GM12878 (cell line): Measurements from ENCODE around the gene KIF6. TPM values are rescaled to one million over a fixed set of nuclear protein-coding genes. Genes with fewer than 3 reads are reported as not detected.

Experiments
- ATAC-seq: fragments of 200-7000 bp; cut with Tn5 transposase; 3 replicates; pipeline ENCODE4 v1.9.1; 2020; ENCODE audit warnings: mild to moderate bottlenecking, moderate library complexity
- BruUV-seq: library from RNA; stranded (reverse); fragments of 400-500 nt; replicated peaks from 2 replicates; lab custom pipeline; 2021; lab: Mats Ljungman, UMichigan
- CTCF ChIA-PET: fragments of 300-600 bp; sonication (Branson Sonifier 250); formaldehyde crosslinking; extraction: SDS; loops from one replicate; lab custom pipeline; 2021; ENCODE audit warnings: inconsistent platforms; lab: Yijun Ruan, JAX
- POLR2A ChIA-PET: fragments of 350-600 bp; formaldehyde crosslinking; extraction: SDS; loops from one replicate; lab custom pipeline; 2021; ENCODE audit warnings: inconsistent platforms; lab: Charles Lee
- RAD21 ChIA-PET: fragments of 300-600 bp; sonication (Branson Sonifier 250); formaldehyde crosslinking; loops from one replicate; lab custom pipeline; 2023; ENCODE audit warnings: antibody characterized with exemption; ENCODE audit not compliant: unreplicated experiment; lab: Charles Lee
- SMC1A ChIA-PET: fragments of 300-600 bp; sonication (Branson Sonifier 250); formaldehyde crosslinking; loops from one replicate; lab custom pipeline; 2023; ENCODE audit not compliant: unreplicated experiment, uncharacterized antibody; lab: Charles Lee
- DNase-seq: peaks from one replicate; pipeline ENCODE4 v3.0.0-alpha.2; 2011; ENCODE audit warnings: low read depth, low spot score
- FAIRE-seq: peaks from 3 replicates; lab custom pipeline; 2011; peaks lifted over from hg19 to GRCh38; lab: Jason Lieb, UNC
- H2AFZ ChIP-seq: 2 replicates; pipeline ENCODE4 v1.6.0; 2011; ENCODE audit warnings: low read depth, low read length, control low read depth; ENCODE audit not compliant: control insufficient read depth
- H3K27ac ChIP-seq: 2 replicates; pipeline ENCODE4 v1.5.1; 2011; ENCODE audit warnings: control low read depth; ENCODE audit not compliant: control insufficient read depth, insufficient read depth
- H3K27me3 ChIP-seq, 2 experiments: replicated peaks in 1 of 2; 2 replicates each; pipeline versions ENCODE4 v1.6.0 to v1.6.1; 2011; ENCODE audit warnings: low read length in 1 of 2; ENCODE audit not compliant: control insufficient read depth in 2 of 2, insufficient read depth in 2 of 2
- H3K36me3 ChIP-seq, 2 experiments: 2 replicates each; pipeline ENCODE4 v1.5.1; 2011; ENCODE audit warnings: low read length in 1 of 2; ENCODE audit not compliant: control insufficient read depth in 2 of 2, insufficient read depth in 2 of 2
- H3K4me1 ChIP-seq: 2 replicates; pipeline ENCODE4 v1.6.1; 2011; ENCODE audit warnings: mild to moderate bottlenecking, low read length, moderate library complexity, mixed read lengths; ENCODE audit not compliant: control insufficient read depth, insufficient read depth
- H3K4me2 ChIP-seq: 2 replicates; pipeline ENCODE4 v1.6.0; 2011; ENCODE audit warnings: control low read depth; ENCODE audit not compliant: control insufficient read depth, insufficient read depth
- H3K4me3 ChIP-seq: fragments of 200-600 bp; sonication (generic); 2 replicates; pipeline ENCODE4 v1.5.1; 2016
- H3K79me2 ChIP-seq: 2 replicates; pipeline ENCODE4 v1.6.0; 2011; ENCODE audit warnings: low read length; ENCODE audit not compliant: control insufficient read depth, insufficient read depth
- H3K9ac ChIP-seq: 2 replicates; pipeline ENCODE4 v1.8.0; 2011; ENCODE audit warnings: low read length, control low read depth, mixed read lengths; ENCODE audit not compliant: control insufficient read depth, insufficient read depth
- H3K9me3 ChIP-seq: replicated peaks from 3 replicates; pipeline ENCODE4 v1.5.1; 2011; ENCODE audit warnings: mild to moderate bottlenecking, low read length; ENCODE audit not compliant: control insufficient read depth, insufficient read depth
- H4K20me1 ChIP-seq: 2 replicates; pipeline ENCODE4 v1.6.0; 2011; ENCODE audit not compliant: control insufficient read depth, insufficient read depth
- BCL11A ChIP-seq: IDR thresholded peaks from 2 replicates; pipeline ENCODE4 v1.6.1; 2011; ENCODE audit warnings: low read depth, low read length
- CBX3 ChIP-seq: fragments of 200-600 bp; sonication (generic); IDR thresholded peaks from 2 replicates; pipeline ENCODE4 v1.6.1; 2016; ENCODE audit warnings: low read depth, borderline replicate concordance
- E4F1 ChIP-seq: fragments of 450-650 bp; IDR thresholded peaks from 2 replicates; pipeline ENCODE4 v1.6.1; 2018; ENCODE audit warnings: borderline replicate concordance, mild to moderate bottlenecking; ENCODE audit not compliant: partially characterized antibody
- EP300 ChIP-seq, 2 experiments: fragments of 150-350 bp in 1 of 2; IDR thresholded peaks; 2 replicates each; pipeline ENCODE4 v1.6.1; 2011 to 2012; ENCODE audit warnings: low read depth in 2 of 2, low read length in 2 of 2, borderline replicate concordance in 1 of 2, improper control_type of control experiment in 1 of 2, inconsistent platforms in 1 of 2; ENCODE audit not compliant: control insufficient read depth in 1 of 2
- JUNB ChIP-seq: IDR thresholded peaks from 2 replicates; pipeline ENCODE4 v1.6.1; 2016; ENCODE audit warnings: antibody characterized with exemption, mild to moderate bottlenecking
- KDM1A ChIP-seq: fragments of 200-600 bp; sonication (generic); IDR thresholded peaks from 2 replicates; pipeline ENCODE4 v1.6.1; 2016; ENCODE audit warnings: borderline replicate concordance
- RELA ChIP-seq: fragments of 450-650 bp; IDR thresholded peaks from 2 replicates; pipeline ENCODE4 v1.8.0; 2014; ENCODE audit warnings: borderline replicate concordance; ENCODE audit not compliant: partially characterized antibody
- SIN3A ChIP-seq: IDR thresholded peaks from 2 replicates; pipeline ENCODE4 v1.6.1; 2012; ENCODE audit warnings: low read depth, low read length, improper control_type of control experiment
- SREBF2 ChIP-seq: IDR thresholded peaks from 2 replicates; pipeline ENCODE4 v1.6.1; 2012; ENCODE audit warnings: mild to moderate bottlenecking, low read length
- SUZ12 ChIP-seq: fragments of 200-600 bp; sonication (generic); IDR thresholded peaks from one replicate; pipeline ENCODE4 v1.6.1; 2018; ENCODE audit warnings: antibody characterized with exemption, mild to moderate bottlenecking; ENCODE audit not compliant: unreplicated experiment
- TCF3 ChIP-seq: IDR thresholded peaks from 2 replicates; pipeline ENCODE4 v1.6.1; 2012; ENCODE audit warnings: low read depth, mild to moderate bottlenecking, low read length, borderline replicate concordance; ENCODE audit not compliant: insufficient read depth
- USF2 ChIP-seq: IDR thresholded peaks from 2 replicates; pipeline ENCODE4 v1.6.1; 2011; ENCODE audit warnings: low read depth, low read length, improper control_type of control experiment, borderline replicate concordance
- ZBTB11 ChIP-seq: fragments of 450-650 bp; formaldehyde crosslinking; IDR thresholded peaks from 2 replicates; pipeline ENCODE4 v1.5.0; 2022; ENCODE audit warnings: mild to moderate bottlenecking, missing genetic modification characterization
- WGBS: methylation state at CpG from one replicate; pipeline ENCODE4 v1.1.6; 2016; ENCODE audit warnings: low lambda C conversion rate; ENCODE audit not compliant: insufficient replicate concordance, insufficient coverage; ENCODE audit errors: missing lambda C conversion rate; 5-methylcytosine and 5-hydroxymethylcytosine counted together
- in situ Hi-C: fragments of 300-500 bp; cut with MboI; formaldehyde crosslinking; loops from 9 replicates; pipeline ENCODE4 v1.14.3; 2018; ENCODE audit warnings: mixed read lengths
- intact Hi-C: fragments of 100-400 bp; cut with micrococcal nuclease; formaldehyde crosslinking; loops from one replicate; pipeline ENCODE4 v1.14.2; 2022; ENCODE audit not compliant: unreplicated experiment
- polyA plus RNA-seq, 11 experiments: library from polyadenylated mRNA; depleted of rRNA in 4 of 11; unstranded in 6 of 11; stranded (reverse) in 5 of 11; fragments of >200 nt; fragmentation: Nextera tagmentation in 4 of 11; fragmentation: Illumina TruSeq in 1 of 11; extraction: Ambion mirVana in 4 of 11; extraction: Trizol in 1 of 11; gene quantifications; 1 replicate in 1 of 11; 2 replicates in 10 of 11; pipeline versions ENCODE4 v1.2.1 to v1.2.3, GENCODE V29; 2011 to 2016; ENCODE audit warnings: inconsistent platforms in 2 of 11, missing spikeins in 2 of 11, low read depth in 1 of 11
- total RNA-seq, 4 experiments: library from RNA; depleted of rRNA in 3 of 4; stranded (reverse); fragments of >200 nt in 3 of 4; fragmentation: Illumina TruSeq in 1 of 4; extraction: Trizol in 1 of 4; gene quantifications; 2 replicates each; pipeline versions ENCODE4 v1.2.1 to v1.2.3, GENCODE V29; 2013 to 2021
- TF ChIP-seq, protein P1 (sequence below): IDR thresholded peaks from 2 replicates; pipeline ENCODE4 v1.6.1; 2012; ENCODE audit warnings: low read depth, low read length, improper control_type of control experiment
- TF ChIP-seq, protein P2 (sequence below): IDR thresholded peaks from 2 replicates; pipeline ENCODE4 v1.6.1; 2011; ENCODE audit warnings: low read depth, mild to moderate bottlenecking, low read length, moderate library complexity, borderline replicate concordance; ENCODE audit errors: extremely low read depth

The KIF6 gene
- total and polyA plus RNA-seq, 10 of the 15 experiments (the other 5 are each of a cell fraction or from before 2014, with no cell fraction given) = 0.09 to 1.0 (median 0.28) TPM

GRCh38 chr6:39321761-39322160 lies 403.4 kb downstream of the KIF6 start:
- ATAC-seq = no peak
- no TSS peak for BruUV-seq
- CTCF ChIA-PET = no interaction called here
- H3K79me2 ChIP-seq = no peaks in the 10 kb centered on the region
- in situ Hi-C loops = no loop called here
- H3K4me2 ChIP-seq = no peak overlapping the region
- DNase-seq = no peak
- no peak for FAIRE-seq
- SMC1A ChIA-PET = interaction anchor here (1.2 kb wide), 1 partner anchor 12 kb away, joined by 3 read pairs; no protein-coding TSS in a partner anchor
- H3K27me3 ChIP-seq = peaks cover 0 to 5% of the 10 kb centered on the region in 2 experiments; a peak in 3 of 4 replicates
- H4K20me1 ChIP-seq = no peaks in the 10 kb centered on the region
- no peaks in the 10 kb centered on the region for H3K9me3 ChIP-seq
- H2AFZ ChIP-seq = no peak overlapping the region
- H3K27ac ChIP-seq = no peak overlapping the region
- H3K4me1 ChIP-seq = no peaks in the 10 kb centered on the region
- H3K9ac ChIP-seq = no peak overlapping the region
- RAD21 ChIA-PET = no interaction called here
- intact Hi-C loops = no loop called here
- POLR2A ChIA-PET = no interaction called here
- under 1% methylated on average over 5 of the region's 5 CpGs for WGBS
- no peaks in the 10 kb centered on the region for H3K36me3 ChIP-seq
- no peak overlapping the region for H3K4me3 ChIP-seq
- TF ChIP-seq EP300 (IDR thresholded peaks at IDR 0.05; ENCODE audit: borderline replicate concordance in 1 of 2, control insufficient read depth in 1 of 2, low read depth in 2 of 2, low read length in 2 of 2) = no peak
- no peak for TF ChIP-seq JUNB
- no peak for TF ChIP-seq SREBF2
- no peak for TF ChIP-seq SIN3A
- no peak for TF ChIP-seq E4F1
- TF ChIP-seq SUZ12 = no peak
- no peak for TF ChIP-seq KDM1A
- TF ChIP-seq, protein P1, sequence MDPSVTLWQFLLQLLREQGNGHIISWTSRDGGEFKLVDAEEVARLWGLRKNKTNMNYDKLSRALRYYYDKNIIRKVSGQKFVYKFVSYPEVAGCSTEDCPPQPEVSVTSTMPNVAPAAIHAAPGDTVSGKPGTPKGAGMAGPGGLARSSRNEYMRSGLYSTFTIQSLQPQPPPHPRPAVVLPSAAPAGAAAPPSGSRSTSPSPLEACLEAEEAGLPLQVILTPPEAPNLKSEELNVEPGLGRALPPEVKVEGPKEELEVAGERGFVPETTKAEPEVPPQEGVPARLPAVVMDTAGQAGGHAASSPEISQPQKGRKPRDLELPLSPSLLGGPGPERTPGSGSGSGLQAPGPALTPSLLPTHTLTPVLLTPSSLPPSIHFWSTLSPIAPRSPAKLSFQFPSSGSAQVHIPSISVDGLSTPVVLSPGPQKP = no peak
- no peak for TF ChIP-seq BCL11A
- TF ChIP-seq, protein P2, sequence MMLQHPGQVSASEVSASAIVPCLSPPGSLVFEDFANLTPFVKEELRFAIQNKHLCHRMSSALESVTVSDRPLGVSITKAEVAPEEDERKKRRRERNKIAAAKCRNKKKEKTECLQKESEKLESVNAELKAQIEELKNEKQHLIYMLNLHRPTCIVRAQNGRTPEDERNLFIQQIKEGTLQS = no peak
- no peak for TF ChIP-seq RELA
- TF ChIP-seq CBX3 = no peak
- TF ChIP-seq USF2 = no peak
- TF ChIP-seq ZBTB11 = no peak
- TF ChIP-seq TCF3 = no peak
